ENCODE data around the gene DCLK2.

DCLK2 gene

GRCh38 chr4:150123796-150124677 is 45.8 kb downstream of the DCLK2 start:
- H3K4me3 ChIP-seq (ENCODE audit: low read depth, low read length) = no peak overlapping the region
- DNase-seq (ENCODE audit: low read depth) = no peak
- no peak for TF ChIP-seq CTCF (conservative IDR thresholded peaks at IDR 0.05; ENCODE audit: low read depth, low read length)

GRCh38 chr4:150126201-150126863 is 48.1 kb downstream of the DCLK2 start:
- no peak overlapping the region for H3K4me3 ChIP-seq (ENCODE audit: low read depth, low read length)
- DNase-seq (ENCODE audit: low read depth) = peak; percentile 74
- TF ChIP-seq CTCF (conservative IDR thresholded peaks at IDR 0.05; ENCODE audit: low read depth, low read length) = no peak

GRCh38 chr4:150126864-150127203 is 48.6 kb downstream of the DCLK2 start:
- TF ChIP-seq CTCF (conservative IDR thresholded peaks at IDR 0.05; ENCODE audit: low read depth, low read length) = no peak
- H3K4me3 ChIP-seq (ENCODE audit: low read depth, low read length) = no peak overlapping the region
- DNase-seq (ENCODE audit: low read depth) = peak; percentile 63

- DNase-seq (ENCODE audit: low read depth) = peak; percentile 40
- no peak for TF ChIP-seq CTCF (conservative IDR thresholded peaks at IDR 0.05; ENCODE audit: low read depth, low read length)
Measured at GRCh38 chr4:150127757-150128156, 49.5 kb downstream of the DCLK2 start.

GRCh38 chr4:150130933-150131332 is 52.7 kb downstream of the DCLK2 start:
- no peak overlapping the region for H3K4me3 ChIP-seq (ENCODE audit: low read depth, low read length)
- peak; percentile 51 for DNase-seq (ENCODE audit: low read depth)
- no peak for TF ChIP-seq CTCF (conservative IDR thresholded peaks at IDR 0.05; ENCODE audit: low read depth, low read length)

More at GRCh38 chr4:150127757-150128156, 49.5 kb downstream of the DCLK2 start:
- H3K4me3 ChIP-seq (ENCODE audit: low read depth, low read length) = no peak overlapping the region

- H3K4me3 ChIP-seq (ENCODE audit: low read depth, low read length) = no peak overlapping the region
- no peak for TF ChIP-seq CTCF (conservative IDR thresholded peaks at IDR 0.05; ENCODE audit: low read depth, low read length)
- DNase-seq (ENCODE audit: low read depth) = no peak
Measured at GRCh38 chr4:150131581-150132228, 53.5 kb downstream of the DCLK2 start.
